HFFc6 (cell line): Measurements from ENCODE around the gene TNFSF9. TPM values are rescaled to one million over a fixed set of nuclear protein-coding genes. Genes with fewer than 3 reads are reported as not detected.
"Not testable (repeated sequence)": the region's sequence is repeated elsewhere in the genome, so short reads cannot be mapped to it uniquely, and the experiment has no call there.

Experiments used
- DNase-seq: peaks from one replicate; pipeline ENCODE4 v3.0.0-alpha.2; 2018
- H3K27ac Mint-ChIP-seq: 2 replicates; pipeline ENCODE4 v1.8.0; 2020; ENCODE audit warnings: mild to moderate bottlenecking, mixed read lengths
- H3K27me3 Mint-ChIP-seq: 2 replicates; pipeline ENCODE4 v1.8.0; 2021; ENCODE audit warnings: mild to moderate bottlenecking, moderate library complexity, mixed read lengths; ENCODE audit not compliant: insufficient read depth
- H3K36me3 Mint-ChIP-seq: 2 replicates; pipeline ENCODE4 v1.8.0; 2021; ENCODE audit warnings: low read depth, mixed read lengths
- H3K4me1 Mint-ChIP-seq: 2 replicates; pipeline ENCODE4 v1.8.0; 2020; ENCODE audit warnings: low read depth, mixed read lengths
- H3K4me3 Mint-ChIP-seq: 2 replicates; pipeline ENCODE4 v1.8.0; 2020; ENCODE audit warnings: mild to moderate bottlenecking, moderate library complexity, mixed read lengths
- H3K9me3 Mint-ChIP-seq: 2 replicates; pipeline ENCODE4 v1.8.0; 2020; ENCODE audit warnings: mild to moderate bottlenecking, mixed read lengths
- CTCF ChIP-seq: fragments of 200-600 bp; sonication (generic); IDR thresholded peaks from 2 replicates; pipeline ENCODE4 v1.5.0; 2021; ENCODE audit warnings: antibody characterized with exemption, mild to moderate bottlenecking
- total RNA-seq, 6 experiments: library from RNA; stranded (reverse); fragmentation: NEBNext Ultra II Directional; extraction: Animal tissue kit (Norgen Biotek cat#: 25700); gene quantifications; 2 replicates in 1 of 6; 3 replicates in 5 of 6; pipeline ENCODE4 v1.2.3, GENCODE V29; 2021

Gene TNFSF9
- total RNA-seq, 6 experiments from 2014 or later, result 0.57 to 3.7 (median 3.2) TPM

DNA sequence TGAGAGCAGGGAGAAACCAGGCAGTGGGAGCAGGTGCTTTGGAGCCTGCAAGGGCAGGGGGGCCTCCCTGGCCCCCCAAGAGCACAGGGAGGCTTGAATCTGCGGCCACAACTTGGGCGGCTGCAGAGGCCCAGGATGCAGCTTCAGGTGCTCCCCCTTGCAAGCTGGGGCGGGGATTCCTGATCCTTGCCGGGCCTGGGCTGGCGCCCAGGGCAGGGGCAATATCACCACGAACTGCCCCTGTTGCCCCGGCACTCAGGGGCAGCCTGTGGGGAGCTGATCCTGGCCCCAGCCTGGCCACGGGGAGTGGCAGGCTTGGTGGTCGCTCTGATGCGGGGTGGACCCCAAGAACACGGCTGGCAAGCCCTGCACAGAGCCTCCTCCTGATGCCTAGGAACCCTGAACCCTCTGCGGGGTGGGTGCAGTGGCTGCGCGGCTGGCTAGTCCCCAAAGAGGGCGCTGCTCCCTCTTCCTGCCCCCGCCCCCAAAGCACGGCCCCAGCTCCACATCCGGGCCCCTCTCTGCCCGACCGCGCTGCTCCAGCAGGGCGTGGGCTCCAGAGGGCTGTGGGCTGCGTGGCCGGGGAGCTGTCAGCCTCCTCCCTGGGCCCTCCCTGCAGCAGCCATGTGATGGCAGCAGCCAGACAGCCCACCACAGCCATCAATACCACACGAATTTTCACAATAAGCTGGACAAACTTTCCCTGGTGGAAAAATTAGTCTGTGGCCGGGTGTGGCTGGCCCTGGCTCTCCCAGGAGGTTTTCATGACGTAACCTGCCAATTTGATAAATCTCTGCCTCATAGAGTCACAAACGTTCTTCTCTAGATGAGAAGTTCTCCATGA lies 21.0 kb downstream of the TNFSF9 start:
- Mint-ChIP-seq H3K4me3 (no peak overlapping the region), H3K4me1 (no peaks in the 10 kb centered on the region), H3K27ac (no peak overlapping the region), H3K9me3 (no peaks in the 10 kb centered on the region), H3K36me3 (no peaks in the 10 kb centered on the region), H3K27me3 (peaks cover 12% of the 10 kb centered on the region)
- TF ChIP-seq CTCF, result no peak
- DNase-seq, result no peak

DNA sequence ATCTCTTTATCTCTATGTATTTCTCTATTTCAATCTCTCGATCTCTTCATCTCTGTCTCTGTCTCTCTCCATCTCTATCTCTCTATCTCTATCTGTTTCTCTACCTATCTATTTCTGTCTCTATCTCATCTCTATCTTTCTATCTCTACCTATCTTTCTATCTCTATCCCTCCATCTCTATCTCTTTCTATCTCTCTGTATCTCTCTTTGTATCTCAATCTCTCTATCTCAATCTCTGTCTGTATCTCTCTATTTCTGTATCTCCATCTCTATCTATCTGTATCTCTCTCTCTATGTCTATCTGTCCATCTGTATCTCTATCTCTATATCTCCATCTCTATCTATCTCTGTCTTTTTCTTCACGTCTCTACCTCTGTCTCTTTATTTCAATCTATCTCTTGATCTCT lies 25.2 kb downstream of the TNFSF9 start:
- no peaks in the 10 kb centered on the region for H3K4me1 Mint-ChIP-seq
- H3K27ac Mint-ChIP-seq, result no peak overlapping the region
- no peaks in the 10 kb centered on the region for H3K9me3 Mint-ChIP-seq
- H3K4me3 Mint-ChIP-seq, result no peak overlapping the region
- no peak for TF ChIP-seq CTCF
- H3K36me3 Mint-ChIP-seq, result no peaks in the 10 kb centered on the region
- peaks cover 14% of the 10 kb centered on the region for H3K27me3 Mint-ChIP-seq
- no peak for DNase-seq

DNA sequence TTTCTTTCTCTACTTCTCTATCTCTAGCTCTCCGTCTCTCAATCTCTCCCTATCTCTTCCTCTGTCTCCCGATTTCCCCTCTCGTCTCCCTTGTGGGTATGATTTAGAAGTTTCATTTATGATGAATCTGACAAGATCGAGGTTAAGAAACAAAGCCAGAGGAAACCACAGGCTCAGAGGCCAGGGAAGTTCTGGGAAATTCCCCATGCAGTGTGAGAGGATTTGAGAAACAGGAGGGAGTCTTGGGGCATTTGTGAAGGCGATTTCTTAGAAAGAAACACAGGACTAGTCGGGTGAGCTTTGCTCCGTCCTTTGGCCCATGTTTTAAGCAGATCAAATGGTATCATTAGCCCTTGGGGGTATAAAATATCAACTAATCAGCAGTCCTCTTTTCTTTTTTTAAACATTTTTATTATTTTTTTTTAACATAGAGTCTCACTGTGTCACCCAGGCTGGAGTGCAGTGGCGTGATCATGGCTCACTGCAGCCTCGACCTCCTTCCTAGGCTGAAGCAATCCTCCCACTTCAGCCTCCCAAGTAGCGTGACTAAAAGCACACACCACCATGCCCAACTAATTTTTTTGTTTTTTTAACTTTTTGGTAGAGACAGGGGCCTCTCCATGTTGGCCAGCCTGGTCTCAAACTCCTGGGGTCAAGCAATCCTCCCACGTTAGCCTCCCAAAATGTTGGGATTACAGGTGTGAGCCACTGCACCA lies 25.8 kb downstream of the TNFSF9 start:
- Mint-ChIP-seq H3K4me1 (no peaks in the 10 kb centered on the region), H3K27me3 (peaks cover 12% of the 10 kb centered on the region), H3K36me3 (no peaks in the 10 kb centered on the region), H3K4me3 (no peak overlapping the region), H3K9me3 (no peaks in the 10 kb centered on the region), H3K27ac (no peak overlapping the region)
- no peak for DNase-seq
- no peak for TF ChIP-seq CTCF

- peak; percentile 27; the same call in 1 of the 2 replicates for TF ChIP-seq CTCF
- H3K4me3 Mint-ChIP-seq, H3K27ac Mint-ChIP-seq, H3K36me3 Mint-ChIP-seq, DNase-seq, H3K4me1 Mint-ChIP-seq: not testable (repeated sequence)
- Mint-ChIP-seq H3K9me3 (peaks cover 11% of the 10 kb centered on the region), H3K27me3 (peaks cover 11% of the 10 kb centered on the region)
Observed at GRCh38 chr19:6562437-6562836, 31.6 kb downstream of the TNFSF9 start.

- no peak overlapping the region for H3K27ac Mint-ChIP-seq
- H3K4me1 Mint-ChIP-seq, result peaks cover 5% of the 10 kb centered on the region; the same call in 1 of the 2 replicates
- DNase-seq, result no peak
- H3K27me3 Mint-ChIP-seq, result peaks cover 6% of the 10 kb centered on the region
- H3K4me3 Mint-ChIP-seq, result no peak overlapping the region
- H3K9me3 Mint-ChIP-seq, result peaks cover 11% of the 10 kb centered on the region
- no peaks in the 10 kb centered on the region for H3K36me3 Mint-ChIP-seq
- TF ChIP-seq CTCF, result no peak
Observed at GRCh38 chr19:6564393-6564792, 33.6 kb downstream of the TNFSF9 start.

DNA sequence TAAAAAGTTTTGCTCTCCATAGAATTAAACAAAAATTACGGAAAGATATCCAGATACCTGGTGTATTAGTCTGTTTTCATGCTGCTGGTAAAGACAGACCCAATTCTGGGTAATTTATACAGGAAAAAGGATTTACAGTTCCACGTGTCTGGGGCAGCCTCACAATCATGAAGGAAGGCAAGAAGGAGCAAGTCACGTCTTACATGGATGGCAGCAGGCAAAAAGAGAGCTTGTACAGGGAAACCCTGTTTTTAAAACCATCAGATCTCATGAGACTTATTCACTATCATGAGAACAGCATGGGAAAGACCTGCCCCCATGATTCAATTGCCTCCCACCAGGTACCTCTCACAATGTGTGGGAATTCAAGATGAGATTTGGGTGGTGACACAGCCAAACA lies 35.9 kb downstream of the TNFSF9 start:
- not testable (repeated sequence) for H3K27me3 Mint-ChIP-seq, DNase-seq, H3K4me3 Mint-ChIP-seq, H3K27ac Mint-ChIP-seq, H3K4me1 Mint-ChIP-seq, H3K36me3 Mint-ChIP-seq
- H3K9me3 Mint-ChIP-seq, result peaks cover 19% of the 10 kb centered on the region
